Measurements from ENCODE around the gene MC1R.

Gene MC1R

DNA sequence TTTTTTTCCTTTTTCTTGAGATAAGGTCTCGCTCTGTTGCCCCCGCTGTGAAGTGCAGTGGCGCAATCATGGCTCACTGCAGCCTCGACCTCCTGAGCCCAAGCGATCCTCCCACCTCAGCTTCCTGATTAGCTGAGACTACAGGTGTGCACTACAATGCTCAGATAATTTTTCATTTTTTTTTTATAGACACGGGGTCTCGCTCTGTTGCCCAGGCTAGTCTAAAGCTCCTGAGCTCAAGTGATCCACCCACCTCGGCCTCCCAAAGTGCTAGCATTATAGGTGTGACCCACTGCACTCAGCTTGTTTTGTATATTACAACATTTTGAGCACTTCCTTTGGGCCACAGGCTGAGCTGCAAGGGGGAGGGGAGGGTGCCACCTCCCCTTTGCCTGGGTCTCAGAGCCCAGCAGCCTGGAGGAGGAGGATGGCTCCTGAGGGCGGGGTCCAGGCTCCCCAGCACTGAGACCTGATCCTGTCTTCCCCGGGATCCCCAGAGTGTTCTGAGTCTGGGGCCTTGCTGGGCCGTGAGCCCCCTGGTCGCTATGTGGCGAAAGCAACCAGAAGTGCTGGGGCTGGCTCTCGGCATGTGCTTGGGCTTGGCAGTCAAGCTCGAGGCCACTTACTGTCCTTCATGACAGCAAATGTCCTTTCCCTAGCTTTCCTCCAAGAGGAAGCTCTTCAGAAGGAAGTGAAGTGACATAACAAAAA, 38.0 kb downstream of the MC1R start:
- DNase-seq (ENCODE audit: insufficient read length, low spot score) (no peak), FAIRE-seq (no peak)
- TF ChIP-seq POLR2AphosphoS5 (IDR thresholded peaks at IDR 0.05; ENCODE audit: low read depth, low read length) (no peak), SPI1 (IDR thresholded peaks at IDR 0.05; ENCODE audit: low read depth, low read length) (no peak), TAF1 (IDR thresholded peaks at IDR 0.05; ENCODE audit: low read depth, low read length) (no peak), POU2F2 (IDR thresholded peaks at IDR 0.05; ENCODE audit: low read depth, low read length) (no peak), PAX5 (IDR thresholded peaks at IDR 0.05; ENCODE audit: insufficient read depth, low read length, severe bottlenecking) (no peak), POLR2A (IDR thresholded peaks at IDR 0.05; ENCODE audit: low read depth, low read length) (no peak)

DNA sequence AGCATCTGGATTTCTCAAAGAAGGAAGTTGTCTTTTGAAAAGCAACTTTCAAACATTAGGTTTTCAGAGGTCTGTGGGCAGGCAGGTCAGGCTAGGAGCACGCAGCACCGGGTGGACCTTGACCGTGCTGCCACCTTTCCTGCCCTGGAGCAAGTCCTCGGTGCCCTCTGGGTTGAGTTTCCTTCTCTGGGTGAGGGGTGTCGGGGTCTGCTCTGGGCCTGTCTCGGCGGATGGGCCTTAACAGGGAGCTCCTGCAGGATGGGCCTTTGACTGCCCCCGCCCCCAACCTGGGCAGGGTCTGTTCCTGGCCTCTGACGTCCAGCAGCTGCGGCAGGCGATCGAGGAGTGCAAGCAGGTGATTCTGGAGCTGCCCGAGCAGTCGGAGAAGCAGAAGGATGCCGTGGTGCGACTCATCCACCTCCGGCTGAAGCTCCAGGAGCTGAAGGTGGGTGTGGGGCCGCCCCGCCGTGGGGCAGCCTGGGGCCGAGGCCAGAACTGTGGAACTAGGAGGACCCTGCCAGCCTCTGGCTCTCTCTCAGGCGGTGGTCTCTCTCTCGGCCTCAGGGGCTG, 38.6 kb downstream of the MC1R start:
- DNase-seq (ENCODE audit: insufficient read length, low spot score) (no peak), FAIRE-seq (no peak)
- TF ChIP-seq POLR2AphosphoS5 (IDR thresholded peaks at IDR 0.05; ENCODE audit: low read depth, low read length) (no peak), POLR2A (IDR thresholded peaks at IDR 0.05; ENCODE audit: low read depth, low read length) (no peak), PAX5 (IDR thresholded peaks at IDR 0.05; ENCODE audit: insufficient read depth, low read length, severe bottlenecking) (no peak), SPI1 (IDR thresholded peaks at IDR 0.05; ENCODE audit: low read depth, low read length) (no peak), POU2F2 (IDR thresholded peaks at IDR 0.05; ENCODE audit: low read depth, low read length) (no peak), TAF1 (IDR thresholded peaks at IDR 0.05; ENCODE audit: low read depth, low read length) (no peak)

DNA sequence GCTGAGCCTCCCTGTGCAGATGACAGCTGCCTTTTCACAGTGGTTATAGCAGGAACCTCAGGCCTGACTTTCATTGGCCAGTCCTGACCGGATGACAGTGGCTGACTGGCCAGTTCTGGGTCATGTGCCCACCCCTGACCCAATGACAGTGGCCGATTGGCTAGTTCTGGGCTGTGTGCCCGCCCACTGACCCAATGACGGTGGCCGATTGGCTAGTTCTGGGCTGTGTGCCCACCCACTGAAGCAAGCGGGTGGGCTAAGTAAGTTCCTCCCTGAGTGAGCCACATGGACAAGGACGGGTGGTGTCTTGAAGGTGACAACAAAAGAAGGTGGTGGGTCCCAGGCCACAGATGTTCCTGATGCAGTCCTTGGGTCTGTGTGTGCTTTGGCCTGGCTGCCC, 39.4 kb downstream of the MC1R start:
- DNase-seq (ENCODE audit: insufficient read length, low spot score): no peak
- FAIRE-seq: peak; percentile 77
- TF ChIP-seq POLR2A (IDR thresholded peaks at IDR 0.05; ENCODE audit: low read depth, low read length): no peak
- TF ChIP-seq PAX5 (IDR thresholded peaks at IDR 0.05; ENCODE audit: insufficient read depth, low read length, severe bottlenecking): no peak
- TF ChIP-seq POU2F2 (IDR thresholded peaks at IDR 0.05; ENCODE audit: low read depth, low read length): no peak
- no peak for TF ChIP-seq SPI1 (IDR thresholded peaks at IDR 0.05; ENCODE audit: low read depth, low read length)
- TF ChIP-seq TAF1 (IDR thresholded peaks at IDR 0.05; ENCODE audit: low read depth, low read length): no peak
- no peak for TF ChIP-seq POLR2AphosphoS5 (IDR thresholded peaks at IDR 0.05; ENCODE audit: low read depth, low read length)

DNA sequence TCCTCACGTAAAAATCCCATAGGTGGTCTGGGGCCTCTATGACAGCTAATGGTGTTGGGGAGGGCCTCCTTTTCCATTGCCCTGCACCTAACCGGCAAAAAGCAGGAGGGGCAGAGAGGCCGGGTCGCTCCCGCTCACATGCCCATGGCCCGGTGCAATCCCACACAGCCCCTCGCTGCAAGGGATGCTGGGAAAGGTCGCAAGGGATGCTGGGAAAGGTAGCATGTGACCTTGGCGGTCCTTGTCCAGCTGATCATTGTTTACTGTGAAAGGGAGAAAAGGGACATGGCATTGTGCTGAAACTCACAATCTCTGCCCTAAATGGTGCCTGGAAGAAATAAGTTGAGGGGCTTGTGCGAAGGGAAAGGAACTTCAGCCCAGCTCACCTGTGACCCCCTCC, 39.9 kb downstream of the MC1R start:
- FAIRE-seq: no peak
- DNase-seq (ENCODE audit: insufficient read length, low spot score): no peak
- TF ChIP-seq POLR2A (IDR thresholded peaks at IDR 0.05; ENCODE audit: low read depth, low read length): no peak
- no peak for TF ChIP-seq POLR2AphosphoS5 (IDR thresholded peaks at IDR 0.05; ENCODE audit: low read depth, low read length)
- TF ChIP-seq POU2F2 (IDR thresholded peaks at IDR 0.05; ENCODE audit: low read depth, low read length): no peak
- no peak for TF ChIP-seq PAX5 (IDR thresholded peaks at IDR 0.05; ENCODE audit: insufficient read depth, low read length, severe bottlenecking)
- no peak for TF ChIP-seq SPI1 (IDR thresholded peaks at IDR 0.05; ENCODE audit: low read depth, low read length)
- TF ChIP-seq TAF1 (IDR thresholded peaks at IDR 0.05; ENCODE audit: low read depth, low read length): no peak

DNA sequence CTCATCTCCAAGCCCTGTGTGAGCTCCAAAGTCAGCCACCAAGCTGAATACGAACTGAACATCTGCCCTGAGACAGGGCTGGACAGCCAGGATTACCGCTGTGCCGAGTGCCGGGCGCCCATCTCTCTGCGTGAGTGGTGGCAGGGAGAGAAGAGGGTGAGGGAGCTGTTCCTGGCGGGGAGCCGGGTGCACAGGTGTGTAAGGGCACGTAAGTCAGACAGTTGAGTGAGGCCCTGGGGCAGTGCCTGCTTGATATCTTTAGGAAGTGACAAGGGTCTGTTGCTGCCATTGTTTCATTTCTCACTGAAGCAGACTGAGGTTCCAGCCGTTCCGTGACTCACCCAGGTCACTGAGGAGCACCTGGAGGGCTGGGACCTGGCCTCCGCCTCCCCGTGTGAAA, 42.3 kb downstream of the MC1R start:
- TF ChIP-seq POLR2A (IDR thresholded peaks at IDR 0.05; ENCODE audit: low read depth, low read length) (no peak), PAX5 (IDR thresholded peaks at IDR 0.05; ENCODE audit: insufficient read depth, low read length, severe bottlenecking) (no peak), SPI1 (IDR thresholded peaks at IDR 0.05; ENCODE audit: low read depth, low read length) (no peak), TAF1 (IDR thresholded peaks at IDR 0.05; ENCODE audit: low read depth, low read length) (no peak), POLR2AphosphoS5 (IDR thresholded peaks at IDR 0.05; ENCODE audit: low read depth, low read length) (no peak), POU2F2 (IDR thresholded peaks at IDR 0.05; ENCODE audit: low read depth, low read length) (no peak)
- no peak for DNase-seq (ENCODE audit: insufficient read length, low spot score)
- FAIRE-seq: peak; percentile 40

DNA sequence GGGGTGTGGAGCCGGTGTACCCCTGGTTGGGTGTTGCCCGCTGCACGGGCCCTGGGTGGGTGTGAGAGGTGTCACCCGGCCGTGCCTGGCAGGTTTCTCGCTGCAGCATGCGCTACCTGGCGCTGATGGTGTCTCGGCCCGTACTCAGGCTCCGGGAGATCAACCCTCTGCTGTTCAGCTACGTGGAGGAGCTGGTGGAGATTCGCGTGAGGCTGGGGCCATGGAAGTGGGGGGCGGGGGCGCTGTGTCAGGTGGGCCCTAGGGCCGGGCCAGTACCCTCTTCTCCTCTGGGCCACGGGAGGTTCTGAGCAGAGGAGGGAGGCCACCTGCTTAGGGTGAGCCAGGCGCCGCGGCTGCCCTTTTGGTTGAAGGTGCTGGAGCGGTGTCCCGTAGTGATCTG, 43.3 kb downstream of the MC1R start:
- no peak for TF ChIP-seq TAF1 (IDR thresholded peaks at IDR 0.05; ENCODE audit: low read depth, low read length)
- no peak for TF ChIP-seq SPI1 (IDR thresholded peaks at IDR 0.05; ENCODE audit: low read depth, low read length)
- no peak for TF ChIP-seq POU2F2 (IDR thresholded peaks at IDR 0.05; ENCODE audit: low read depth, low read length)
- TF ChIP-seq POLR2AphosphoS5 (IDR thresholded peaks at IDR 0.05; ENCODE audit: low read depth, low read length): no peak
- TF ChIP-seq PAX5 (IDR thresholded peaks at IDR 0.05; ENCODE audit: insufficient read depth, low read length, severe bottlenecking): no peak
- TF ChIP-seq POLR2A (IDR thresholded peaks at IDR 0.05; ENCODE audit: low read depth, low read length): no peak
- DNase-seq (ENCODE audit: insufficient read length, low spot score): no peak
- FAIRE-seq: no peak

DNA sequence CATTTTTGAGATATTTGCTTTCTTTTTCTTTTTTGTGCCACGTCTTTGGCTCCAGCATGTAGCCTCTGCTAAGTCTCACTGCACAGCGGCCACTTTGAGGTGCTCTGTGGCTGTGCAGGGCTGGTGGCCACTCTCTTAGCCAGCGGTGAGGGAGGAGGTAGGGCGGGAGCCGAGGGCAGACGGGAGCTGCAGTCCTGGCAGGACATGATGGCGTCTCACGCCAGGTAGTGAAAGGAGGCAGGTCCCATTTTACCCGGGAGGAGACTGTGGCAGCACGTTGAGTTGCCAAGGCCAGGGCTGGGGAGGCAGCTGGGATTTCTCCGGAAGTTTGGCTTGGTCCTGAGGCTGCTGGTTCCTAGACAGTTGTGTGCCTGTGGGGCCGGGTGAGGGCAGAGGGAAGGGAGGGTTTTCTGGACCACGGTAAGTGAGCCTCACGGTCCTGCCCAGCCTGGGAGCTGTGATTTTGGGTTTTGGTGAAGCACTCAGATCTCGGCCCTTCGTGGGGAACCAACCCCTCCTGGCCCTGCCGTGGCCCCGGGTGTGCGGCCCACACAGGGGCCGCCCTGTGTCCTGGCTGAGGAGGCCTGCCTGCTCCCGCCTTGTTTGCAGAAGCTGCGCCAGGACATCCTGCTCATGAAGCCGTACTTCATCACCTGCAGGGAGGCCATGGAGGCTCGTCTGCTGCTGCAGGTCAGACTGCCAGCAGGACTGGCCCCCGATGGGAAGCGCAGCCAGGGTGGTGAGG, 44.3 kb downstream of the MC1R start:
- TF ChIP-seq SPI1 (IDR thresholded peaks at IDR 0.05; ENCODE audit: low read depth, low read length) (no peak), PAX5 (IDR thresholded peaks at IDR 0.05; ENCODE audit: insufficient read depth, low read length, severe bottlenecking) (no peak), POLR2A (IDR thresholded peaks at IDR 0.05; ENCODE audit: low read depth, low read length) (no peak), TAF1 (IDR thresholded peaks at IDR 0.05; ENCODE audit: low read depth, low read length) (no peak), POU2F2 (IDR thresholded peaks at IDR 0.05; ENCODE audit: low read depth, low read length) (no peak), POLR2AphosphoS5 (IDR thresholded peaks at IDR 0.05; ENCODE audit: low read depth, low read length) (no peak)
- DNase-seq (ENCODE audit: insufficient read length, low spot score) (no peak), FAIRE-seq (no peak)

DNA sequence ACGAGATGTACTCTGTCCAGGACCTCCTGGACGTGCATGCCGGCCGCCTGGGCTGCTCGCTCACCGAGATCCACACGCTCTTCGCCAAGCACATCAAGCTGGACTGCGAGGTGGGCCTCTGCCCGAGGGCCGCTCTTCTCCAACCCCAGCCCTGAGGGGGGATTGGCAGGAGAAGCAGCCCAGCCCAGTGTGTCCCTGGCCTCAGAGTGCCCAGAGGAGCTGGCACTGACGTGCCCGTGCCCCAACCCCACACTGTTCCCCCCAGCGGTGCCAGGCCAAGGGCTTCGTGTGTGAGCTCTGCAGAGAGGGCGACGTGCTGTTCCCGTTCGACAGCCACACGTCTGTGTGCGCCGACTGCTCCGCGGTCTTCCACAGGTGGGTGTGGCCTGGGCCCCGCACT, 45.5 kb downstream of the MC1R start:
- FAIRE-seq (no peak), DNase-seq (ENCODE audit: insufficient read length, low spot score) (no peak)
- TF ChIP-seq POU2F2 (IDR thresholded peaks at IDR 0.05; ENCODE audit: low read depth, low read length) (no peak), PAX5 (IDR thresholded peaks at IDR 0.05; ENCODE audit: insufficient read depth, low read length, severe bottlenecking) (no peak), POLR2A (IDR thresholded peaks at IDR 0.05; ENCODE audit: low read depth, low read length) (no peak), SPI1 (IDR thresholded peaks at IDR 0.05; ENCODE audit: low read depth, low read length) (no peak), TAF1 (IDR thresholded peaks at IDR 0.05; ENCODE audit: low read depth, low read length) (no peak), POLR2AphosphoS5 (IDR thresholded peaks at IDR 0.05; ENCODE audit: low read depth, low read length) (no peak)

All from GM12891 (cell line).